Spleen (tissue), 7 donors: Measurements from ENCODE around the gene MORN4.

Source experiments
- CTCF ChIP-seq, 11 experiments: fragments of 200-600 bp in 7 of 11; fragments of 450-650 bp in 4 of 11; sonication (generic) in 4 of 11; IDR thresholded peaks in 8 of 11; conservative IDR thresholded peaks in 3 of 11; 1 replicate in 7 of 11; 2 replicates in 4 of 11; pipeline versions ENCODE4 v1.4.0 to v1.8.0; 2016 to 2021; ENCODE audit warnings: antibody characterized with exemption in 11 of 11, inconsistent platforms in 4 of 11, mild to moderate bottlenecking in 1 of 11
- POLR2A ChIP-seq, 3 donors: fragments of 450-650 bp; IDR thresholded peaks; one replicate each; pipeline ENCODE4 v1.5.1; 2017; ENCODE audit warnings: antibody characterized with exemption in 3 of 3, mild to moderate bottlenecking in 1 of 3
- POLR2AphosphoS5 ChIP-seq, 3 donors: sonication (generic); formaldehyde crosslinking; IDR thresholded peaks; one replicate each; pipeline ENCODE4 v1.5.1; 2017; ENCODE audit warnings: antibody characterized with exemption in 3 of 3
- donor health status: DM: no; HTN: no; CAD: no; lungs with moderate emphysema.
- donor health status: DM: no; HTN: no; CAD: no.
- donor health status: DM: no; HTN: no; CAD: no.

DNA sequence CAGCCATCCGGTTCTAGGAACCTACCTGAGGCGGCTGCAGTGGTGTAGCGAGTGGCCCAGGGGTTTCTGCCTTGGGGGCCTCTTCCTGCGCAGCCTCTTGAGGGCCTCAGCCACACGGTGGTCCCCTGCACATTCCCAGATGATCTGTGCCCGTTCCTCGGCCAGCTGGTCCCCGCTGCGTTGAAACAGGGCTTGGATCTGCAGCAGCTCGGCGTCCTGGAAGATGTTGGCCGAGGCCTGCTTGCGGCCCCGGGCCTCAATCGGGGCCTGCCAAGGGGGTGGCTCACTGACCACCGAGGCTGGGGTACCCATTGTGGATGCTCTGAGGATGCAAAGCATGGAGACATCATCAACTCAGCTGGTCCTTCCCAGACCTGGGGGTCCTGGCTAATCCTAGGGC is 46.3 kb upstream of the MORN4 start:
- TF ChIP-seq CTCF (IDR thresholded peaks at IDR 0.05 in 8 of 11, conservative IDR thresholded peaks at IDR 0.05 in 3 of 11), result no peak
- peak in 1 of 3 donors; percentile 30 for TF ChIP-seq POLR2AphosphoS5 (IDR thresholded peaks at IDR 0.05)
- no peak for TF ChIP-seq POLR2A (IDR thresholded peaks at IDR 0.05)
